Lower leg skin (tissue), 3 donors: Measurements from ENCODE around the gene SEC14L5.

Experiments
- CTCF ChIP-seq, 3 donors: fragments of 450-650 bp; IDR thresholded peaks; one replicate each; pipeline ENCODE4 v1.5.1; 2016; ENCODE audit warnings: antibody characterized with exemption in 3 of 3, mild to moderate bottlenecking in 3 of 3, moderate library complexity in 2 of 3
- POLR2A ChIP-seq, 2 donors: fragments of 450-650 bp; IDR thresholded peaks; one replicate each; pipeline ENCODE4 v1.6.1; 2016 to 2017; ENCODE audit warnings: antibody characterized with exemption in 2 of 2, mild to moderate bottlenecking in 1 of 2, moderate library complexity in 1 of 2

GRCh38 chr16:5025171-5025632, 67.1 kb downstream of the SEC14L5 start:
- TF ChIP-seq CTCF (IDR thresholded peaks at IDR 0.05) (no peak), POLR2A (IDR thresholded peaks at IDR 0.05) (no peak)
